ENCODE data around the gene SEPTIN11. TPM values are rescaled to one million over a fixed set of nuclear protein-coding genes. Genes with fewer than 3 reads are reported as not detected.

SEPTIN11 gene
- total and polyA plus RNA-seq, 9 of the 15 experiments (the other 6 are each of a cell fraction or from before 2014, with no cell fraction given), result 25.7 to 142 (median 84.3) TPM

DNA sequence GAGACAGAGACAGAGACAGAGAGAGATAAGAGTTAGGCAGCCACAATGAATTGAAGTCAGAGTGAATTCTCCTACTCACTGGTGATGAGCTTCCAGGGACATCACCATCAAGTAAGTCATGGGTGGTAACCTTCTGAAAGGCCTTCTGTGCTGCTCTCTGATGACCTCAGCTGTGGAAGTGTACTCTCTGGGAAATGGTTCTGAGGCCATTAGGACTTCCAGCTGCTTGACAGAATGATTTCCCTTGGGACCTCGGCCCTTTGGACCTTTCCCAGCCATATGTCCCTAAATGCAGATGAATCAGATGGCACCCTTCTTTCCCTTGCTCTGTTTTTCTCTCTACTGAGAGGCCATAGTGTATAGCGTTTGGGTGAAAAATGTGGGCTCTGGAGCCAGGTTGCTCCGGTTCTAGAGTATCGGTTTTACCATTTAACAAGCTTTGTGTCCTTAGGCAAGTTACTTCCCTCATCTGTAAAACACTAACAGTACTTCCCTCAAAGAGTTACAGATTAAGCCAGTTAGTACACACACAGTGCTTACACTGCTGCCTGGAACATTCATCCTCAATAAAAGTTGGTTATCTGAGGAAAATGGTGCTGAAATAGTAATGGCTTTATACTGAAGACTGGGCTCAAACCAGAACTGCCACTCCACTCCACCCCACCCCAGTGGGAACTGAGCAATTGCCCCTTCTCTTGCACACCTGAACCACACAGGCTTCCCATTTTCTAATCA is 7.6 kb downstream of the SEPTIN11 start:
- no peak for DNase-seq (ENCODE audit: extremely low read depth in 1 of 4, low spot score in 3 of 4)
- Histone ChIP-seq H3K27me3 (ENCODE audit: control insufficient read depth in 2 of 2, insufficient read depth in 2 of 2, low read length in 2 of 2) (no peaks in the 10 kb centered on the region), H3K4me3 (no peak overlapping the region), H3K9ac (ENCODE audit: insufficient read depth in 1 of 2, low read depth in 2 of 2, low read length in 2 of 2) (no peak overlapping the region), H3K9me1 (ENCODE audit: control insufficient read depth, insufficient read depth, low read length) (no peaks in the 10 kb centered on the region), H3K79me2 (ENCODE audit: control insufficient read depth, insufficient read depth, low read length) (peaks cover 85% of the 10 kb centered on the region), H3K27ac (ENCODE audit: extremely low read depth, low read depth, low read length) (no peak overlapping the region), H3K4me2 (ENCODE audit: insufficient read depth, low read length) (no peak overlapping the region), H3K4me1 (replicated peaks in 1 of 2; ENCODE audit: control insufficient read depth in 2 of 2, insufficient read depth in 2 of 2, low read length in 2 of 2) (peaks cover 0 to 15% of the 10 kb centered on the region in 2 experiments; a peak in 3 of 5 replicates), H3K36me3 (ENCODE audit: control insufficient read depth, insufficient read depth, low read length) (peaks cover 13% of the 10 kb centered on the region; the same call in 2 of the 3 replicates), H2AFZ (ENCODE audit: low read depth, low read length) (no peak overlapping the region), H3K9me3 (replicated peaks; ENCODE audit: control insufficient read depth, insufficient read depth, low read depth, low read length) (no peaks in the 10 kb centered on the region), H4K20me1 (replicated peaks; ENCODE audit: control insufficient read depth, insufficient read depth, low read length) (peaks cover 12% of the 10 kb centered on the region)
- CTCF ChIA-PET (ENCODE audit: low intra/inter-chr PET ratio), result no interaction called here
- in situ Hi-C loops (cut with MboI) (no loop called here), intact Hi-C loops (cut with micrococcal nuclease) (no loop called here)
- FAIRE-seq, result no peak
- 93% methylated on average over 3 of the region's 4 CpGs for WGBS (ENCODE audit: insufficient coverage, low coverage, missing lambda C conversion rate)
- peak; percentile 25; the same call in 2 of the 3 replicates for ATAC-seq
- TF ChIP-seq, protein P1, sequence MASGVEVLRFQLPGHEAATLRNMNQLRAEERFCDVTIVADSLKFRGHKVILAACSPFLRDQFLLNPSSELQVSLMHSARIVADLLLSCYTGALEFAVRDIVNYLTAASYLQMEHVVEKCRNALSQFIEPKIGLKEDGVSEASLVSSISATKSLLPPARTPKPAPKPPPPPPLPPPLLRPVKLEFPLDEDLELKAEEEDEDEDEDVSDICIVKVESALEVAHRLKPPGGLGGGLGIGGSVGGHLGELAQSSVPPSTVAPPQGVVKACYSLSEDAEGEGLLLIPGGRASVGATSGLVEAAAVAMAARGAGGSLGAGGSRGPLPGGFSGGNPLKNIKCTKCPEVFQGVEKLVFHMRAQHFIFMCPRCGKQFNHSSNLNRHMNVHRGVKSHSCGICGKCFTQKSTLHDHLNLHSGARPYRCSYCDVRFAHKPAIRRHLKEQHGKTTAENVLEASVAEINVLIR (CRISPR knock-in tag; IDR thresholded peaks at IDR 0.05), result no peak
- 0 out of 4 replicates have a peak, but pooled peaks of 1 of the 2 experiments have one; percentile 34 for TF ChIP-seq MLLT1 (IDR thresholded peaks at IDR 0.05)
- TF ChIP-seq, protein P2, sequence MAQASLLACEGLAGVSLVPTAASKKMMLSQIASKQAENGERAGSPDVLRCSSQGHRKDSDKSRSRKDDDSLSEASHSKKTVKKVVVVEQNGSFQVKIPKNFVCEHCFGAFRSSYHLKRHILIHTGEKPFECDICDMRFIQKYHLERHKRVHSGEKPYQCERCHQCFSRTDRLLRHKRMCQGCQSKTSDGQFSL (CRISPR knock-in tag; IDR thresholded peaks at IDR 0.05), result no peak
- TF ChIP-seq, protein P2 (tag; IDR thresholded peaks at IDR 0.05), result no peak
- no peak for TF ChIP-seq KLF1 (tag; IDR thresholded peaks at IDR 0.05)
- no peak for TF ChIP-seq PKNOX1 (IDR thresholded peaks at IDR 0.05)
- no peak for TF ChIP-seq FUS (optimal IDR thresholded peaks at IDR 0.05; ENCODE audit: low read depth, low read length)
- TF ChIP-seq BMI1 (IDR thresholded peaks at IDR 0.05; ENCODE audit: low read length), result no peak
- TF ChIP-seq ZFPM2 (CRISPR knock-in tag; IDR thresholded peaks at IDR 0.05), result no peak
- peak; percentile 63; the same call in 1 of the 2 replicates for TF ChIP-seq ZBTB17 (CRISPR knock-in tag; IDR thresholded peaks at IDR 0.05)
- POLR2A ChIA-PET, result interaction anchor here (0.6 kb wide), 1 partner anchor 867 kb away, joined by 3 read pairs; no protein-coding TSS in a partner anchor
- no TSS peak for BruUV-seq (replicated peaks)
